ENCODE data around the gene ADAMTS10.

The ADAMTS10 gene

GRCh38 chr19:8578642-8579265 lies 31.8 kb downstream of the ADAMTS10 start:
- Histone ChIP-seq H3K4me2 (ENCODE audit: insufficient read depth, low read length) (no peak overlapping the region), H2AFZ (ENCODE audit: low read depth, low read length) (no peak overlapping the region)

GRCh38 chr19:8577741-8578140 lies 32.8 kb downstream of the ADAMTS10 start:
- no peak for DNase-seq

More at GRCh38 chr19:8578642-8579265, 31.8 kb downstream of the ADAMTS10 start:
- TF ChIP-seq EZH2 (IDR thresholded peaks at IDR 0.05; ENCODE audit: borderline replicate concordance, low read depth, low read length, severe bottlenecking) (no peak), CTCF (IDR thresholded peaks at IDR 0.05; ENCODE audit: borderline replicate concordance, extremely low read depth, low read length, poor library complexity, severe bottlenecking) (peak; percentile 96)
- Histone ChIP-seq H3K9ac (ENCODE audit: low read depth, low read length) (no peak overlapping the region), H3K4me1 (ENCODE audit: insufficient read depth, low read length) (peaks cover 18% of the 10 kb centered on the region), H3K79me2 (ENCODE audit: insufficient read depth, low read length) (no peaks in the 10 kb centered on the region), H3K27me3 (ENCODE audit: insufficient read depth, low read length, poor library complexity) (peaks cover 5% of the 10 kb centered on the region), H3K4me3 (ENCODE audit: low read depth in 1 of 2, low read length in 2 of 2) (no peak overlapping the region), H3K9me3 (ENCODE audit: insufficient read depth, low read length, severe bottlenecking) (no peaks in the 10 kb centered on the region), H3K27ac (ENCODE audit: low read length) (no peak overlapping the region), H3K36me3 (ENCODE audit: insufficient read depth, low read length) (no peaks in the 10 kb centered on the region), H4K20me1 (ENCODE audit: insufficient read depth, low read length) (no peaks in the 10 kb centered on the region; the same call in 1 of the 2 replicates)
- DNase-seq = peak; percentile 82
- peak; percentile 71 for ATAC-seq (ENCODE audit: insufficient read depth, low read depth)

GRCh38 chr19:8577247-8577646 lies 33.3 kb downstream of the ADAMTS10 start, which contains the start of gene MYO1F:
Gene MYO1F, minus strand, starts transcription at chr19:8577442. Its CDS starts 133 bp downstream, at chr19:8577309.
- H3K36me3 ChIP-seq (ENCODE audit: insufficient read depth, low read length) = no peaks in the 10 kb centered on the region
- no peak within 1 kb of the TSS for H3K4me2 ChIP-seq (ENCODE audit: insufficient read depth, low read length)
- no peak within 1 kb of the TSS for H3K4me3 ChIP-seq (ENCODE audit: low read depth in 1 of 2, low read length in 2 of 2)
- peaks cover 18% of the 10 kb centered on the region for H3K4me1 ChIP-seq (ENCODE audit: insufficient read depth, low read length)
- H3K9ac ChIP-seq (ENCODE audit: low read depth, low read length) = no peak within 1 kb of the TSS
- H2AFZ ChIP-seq (ENCODE audit: low read depth, low read length) = no peak within 1 kb of the TSS
- H3K79me2 ChIP-seq (ENCODE audit: insufficient read depth, low read length) = no peaks in the 10 kb centered on the region
- no peak for DNase-seq
- H3K9me3 ChIP-seq (ENCODE audit: insufficient read depth, low read length, severe bottlenecking) = no peaks in the 10 kb centered on the region
- no peak within 1 kb of the TSS for H3K27ac ChIP-seq (ENCODE audit: low read length)
- H3K27me3 ChIP-seq (ENCODE audit: insufficient read depth, low read length, poor library complexity) = peaks cover 5% of the 10 kb centered on the region
- no peaks in the 10 kb centered on the region; the same call in 1 of the 2 replicates for H4K20me1 ChIP-seq (ENCODE audit: insufficient read depth, low read length)
- ATAC-seq (ENCODE audit: insufficient read depth, low read depth) = no peak
- no peak for TF ChIP-seq EZH2 (IDR thresholded peaks at IDR 0.05; ENCODE audit: borderline replicate concordance, low read depth, low read length, severe bottlenecking)
- no peak for TF ChIP-seq CTCF (IDR thresholded peaks at IDR 0.05; ENCODE audit: borderline replicate concordance, extremely low read depth, low read length, poor library complexity, severe bottlenecking)

More at GRCh38 chr19:8577741-8578140, 32.8 kb downstream of the ADAMTS10 start:
- Histone ChIP-seq H3K27ac (ENCODE audit: low read length) (no peak overlapping the region), H3K79me2 (ENCODE audit: insufficient read depth, low read length) (no peaks in the 10 kb centered on the region), H3K4me3 (ENCODE audit: low read depth in 1 of 2, low read length in 2 of 2) (no peak overlapping the region), H2AFZ (ENCODE audit: low read depth, low read length) (no peak overlapping the region), H3K9me3 (ENCODE audit: insufficient read depth, low read length, severe bottlenecking) (no peaks in the 10 kb centered on the region), H3K27me3 (ENCODE audit: insufficient read depth, low read length, poor library complexity) (peaks cover 5% of the 10 kb centered on the region), H3K4me2 (ENCODE audit: insufficient read depth, low read length) (no peak overlapping the region), H4K20me1 (ENCODE audit: insufficient read depth, low read length) (no peaks in the 10 kb centered on the region; the same call in 1 of the 2 replicates), H3K9ac (ENCODE audit: low read depth, low read length) (no peak overlapping the region), H3K4me1 (ENCODE audit: insufficient read depth, low read length) (peaks cover 18% of the 10 kb centered on the region), H3K36me3 (ENCODE audit: insufficient read depth, low read length) (no peaks in the 10 kb centered on the region)
- TF ChIP-seq EZH2 (IDR thresholded peaks at IDR 0.05; ENCODE audit: borderline replicate concordance, low read depth, low read length, severe bottlenecking) (no peak), CTCF (IDR thresholded peaks at IDR 0.05; ENCODE audit: borderline replicate concordance, extremely low read depth, low read length, poor library complexity, severe bottlenecking) (no peak)
- no peak for ATAC-seq (ENCODE audit: insufficient read depth, low read depth)

Measured in DND-41 (cell line).